Epidermal melanocyte (primary cell): ENCODE data around the gene PRPSAP1.
"Not testable (repeated sequence)": the region's sequence is repeated elsewhere in the genome, so short reads cannot be mapped to it uniquely, and the experiment has no call there.

Source experiments
- DNase-seq: peaks from one replicate; pipeline ENCODE4 v3.0.0; 2011; ENCODE audit warnings: low spot score; ENCODE audit not compliant: insufficient read length

Gene PRPSAP1

GRCh38 chr17:76278268-76278908, 75.3 kb downstream of the PRPSAP1 start:
- no peak for DNase-seq

GRCh38 chr17:76277300-76278267, 76.1 kb downstream of the PRPSAP1 start:
- DNase-seq, result no peak

GRCh38 chr17:76276461-76277299, 77.0 kb downstream of the PRPSAP1 start:
- no peak for DNase-seq

GRCh38 chr17:76276069-76276431, 77.7 kb downstream of the PRPSAP1 start:
- DNase-seq, result no peak

GRCh38 chr17:76275382-76276068, 78.2 kb downstream of the PRPSAP1 start:
- no peak for DNase-seq

DNA sequence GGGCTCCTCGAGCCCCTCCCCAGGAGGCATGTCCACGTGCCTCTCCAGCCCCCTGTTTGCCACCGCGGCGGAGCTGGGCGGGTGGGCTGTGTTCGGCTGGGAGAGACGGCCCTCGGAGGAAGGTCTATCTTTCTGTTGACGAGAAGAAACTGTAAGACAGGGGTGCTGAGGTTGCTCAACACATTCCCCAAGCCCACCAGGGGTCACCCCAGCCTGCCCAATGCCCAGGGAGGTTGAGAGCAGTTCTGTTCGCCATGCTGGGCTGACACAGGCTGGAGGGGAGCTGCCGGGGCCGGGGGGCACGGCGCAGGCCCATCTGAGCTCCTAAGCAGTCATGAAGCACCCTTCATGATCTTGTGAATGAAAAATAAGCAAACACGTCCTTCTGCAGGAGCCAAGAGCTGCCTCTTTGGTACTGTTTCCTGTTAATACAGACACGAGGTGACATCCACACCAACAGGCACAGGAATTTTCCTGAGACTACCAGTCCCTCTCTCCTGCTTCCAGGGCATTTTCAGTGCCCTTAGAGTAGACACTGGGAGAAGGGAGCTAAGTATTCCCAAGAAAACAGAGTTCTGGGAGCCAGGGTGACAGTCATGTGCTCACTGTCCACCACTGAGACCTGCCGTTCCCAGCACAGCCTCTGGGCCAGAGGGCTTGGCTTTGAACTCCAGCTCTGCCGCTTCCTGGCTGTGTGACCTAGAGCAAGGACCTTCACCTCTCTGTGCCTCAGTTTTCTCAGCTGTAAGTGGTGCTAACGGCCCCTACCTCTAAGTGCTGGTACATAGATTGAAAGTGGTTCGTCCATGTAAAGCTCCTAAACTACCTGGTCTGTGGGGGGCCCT, 79.4 kb downstream of the PRPSAP1 start:
- no peak for DNase-seq

GRCh38 chr17:76273445-76274111, 80.1 kb downstream of the PRPSAP1 start:
- no peak for DNase-seq

DNA sequence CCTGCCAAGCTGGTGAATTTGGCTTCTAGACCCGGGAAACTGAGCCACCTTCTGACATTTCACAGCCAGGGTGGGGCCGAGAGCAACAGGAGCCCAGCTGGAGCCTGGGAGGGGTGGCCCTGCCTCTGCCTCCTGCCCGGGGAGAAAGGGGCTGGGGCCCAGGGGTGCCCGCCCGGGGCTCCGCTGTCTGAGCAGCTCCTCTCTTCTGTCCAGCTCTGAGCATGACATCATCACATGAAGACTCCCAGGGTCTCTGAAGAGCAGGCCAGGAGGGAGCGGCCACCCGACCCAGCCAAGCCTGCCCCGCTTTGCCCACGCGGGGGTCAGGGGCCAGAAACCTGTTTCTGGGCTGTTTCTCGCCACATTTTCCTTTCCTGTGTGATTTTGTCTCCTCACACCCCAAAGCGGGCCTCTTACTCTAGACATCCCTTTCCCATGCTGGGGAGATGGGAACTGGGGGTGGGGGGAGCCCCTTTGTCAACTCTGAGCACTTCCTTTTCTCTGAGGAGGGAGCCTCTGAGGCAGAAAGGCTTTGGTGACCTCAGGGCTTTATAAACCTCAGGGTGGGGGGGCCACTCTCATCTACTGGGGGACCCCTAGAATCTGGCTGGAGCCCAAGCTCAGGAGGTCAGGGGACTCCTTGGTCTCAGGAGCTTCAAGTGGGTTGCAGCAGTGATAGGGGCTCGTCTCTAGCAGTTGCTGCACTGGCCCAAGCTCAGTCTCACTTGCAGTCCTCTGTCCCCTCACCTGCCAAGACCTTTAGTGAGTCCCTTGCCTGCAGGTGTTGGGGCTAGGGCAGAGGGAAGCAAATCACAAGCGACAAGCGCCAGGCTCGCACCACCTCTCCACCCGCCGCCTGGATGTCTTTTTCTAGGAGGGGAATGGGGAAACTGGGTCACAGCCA, 80.9 kb downstream of the PRPSAP1 start:
- DNase-seq, result no peak

- DNase-seq, result no peak
These were observed 81.8 kb downstream of the PRPSAP1 start for GRCh38 chr17:76271669-76272540.

DNA sequence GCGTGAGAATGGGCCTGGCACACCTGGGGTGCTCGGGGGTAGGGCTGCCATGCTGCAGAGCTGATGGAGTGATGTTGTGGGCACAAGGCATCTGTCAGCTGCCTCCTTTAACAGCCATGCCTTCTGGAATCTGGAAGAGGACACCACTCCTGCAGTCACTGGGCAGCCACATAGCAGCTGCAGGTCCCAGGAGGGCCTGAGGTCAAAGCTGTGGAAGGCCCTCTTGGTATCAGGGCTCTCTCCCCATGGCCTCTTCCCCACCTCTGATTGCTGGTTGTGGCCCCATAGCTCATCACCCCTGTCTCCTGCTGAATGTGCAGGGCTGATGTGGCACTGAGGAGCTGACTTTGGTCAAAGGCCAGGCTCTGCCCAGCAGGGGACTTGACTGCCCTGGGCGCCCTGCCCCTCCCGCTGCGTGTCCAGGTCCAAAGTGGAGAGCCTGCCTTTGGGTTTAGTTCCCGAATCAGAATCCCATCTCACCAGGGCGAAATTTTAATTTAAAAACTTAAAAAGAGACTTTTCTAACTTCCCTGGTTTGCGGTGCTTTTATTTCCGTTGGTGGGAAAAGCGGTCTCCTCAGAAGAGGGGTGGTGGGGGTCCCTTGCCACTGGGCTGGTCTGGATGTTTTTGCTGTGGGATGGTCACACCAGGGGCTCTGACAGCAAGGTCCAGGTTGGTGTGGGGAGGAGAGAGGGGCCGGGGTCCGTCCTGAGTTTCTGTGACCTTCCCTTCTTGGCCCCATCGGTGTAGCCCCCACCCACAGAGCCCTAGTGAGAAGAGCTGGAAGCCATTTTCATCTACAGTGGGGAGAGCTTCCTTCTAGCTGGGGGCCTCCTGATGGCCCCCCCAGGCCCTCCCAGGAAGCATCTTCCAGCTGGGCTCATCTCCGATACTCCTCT, 82.7 kb downstream of the PRPSAP1 start:
- DNase-seq, result no peak

DNA sequence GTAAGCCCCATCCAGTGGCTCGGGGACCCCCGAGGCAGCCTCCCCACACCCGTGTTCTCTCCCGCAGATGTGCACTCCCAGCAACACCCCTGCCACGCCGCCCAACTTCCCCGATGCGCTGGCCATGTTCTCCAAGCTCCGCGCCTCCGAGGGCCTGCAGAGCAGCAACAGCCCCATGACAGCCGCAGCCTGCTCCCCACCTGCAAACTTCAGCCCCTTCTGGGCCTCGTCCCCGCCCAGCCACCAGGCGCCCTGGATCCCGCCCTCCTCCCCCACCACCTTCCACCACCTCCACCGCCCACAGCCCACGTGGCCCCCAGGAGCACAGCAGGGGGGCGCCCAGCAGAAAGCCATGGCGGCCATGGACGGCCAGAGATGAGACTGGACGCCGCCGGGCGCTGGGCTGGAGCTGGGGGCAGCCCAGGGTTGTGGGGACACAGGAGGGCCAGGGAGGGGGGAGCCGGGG, 83.6 kb downstream of the PRPSAP1 start:
- DNase-seq, result no peak

DNA sequence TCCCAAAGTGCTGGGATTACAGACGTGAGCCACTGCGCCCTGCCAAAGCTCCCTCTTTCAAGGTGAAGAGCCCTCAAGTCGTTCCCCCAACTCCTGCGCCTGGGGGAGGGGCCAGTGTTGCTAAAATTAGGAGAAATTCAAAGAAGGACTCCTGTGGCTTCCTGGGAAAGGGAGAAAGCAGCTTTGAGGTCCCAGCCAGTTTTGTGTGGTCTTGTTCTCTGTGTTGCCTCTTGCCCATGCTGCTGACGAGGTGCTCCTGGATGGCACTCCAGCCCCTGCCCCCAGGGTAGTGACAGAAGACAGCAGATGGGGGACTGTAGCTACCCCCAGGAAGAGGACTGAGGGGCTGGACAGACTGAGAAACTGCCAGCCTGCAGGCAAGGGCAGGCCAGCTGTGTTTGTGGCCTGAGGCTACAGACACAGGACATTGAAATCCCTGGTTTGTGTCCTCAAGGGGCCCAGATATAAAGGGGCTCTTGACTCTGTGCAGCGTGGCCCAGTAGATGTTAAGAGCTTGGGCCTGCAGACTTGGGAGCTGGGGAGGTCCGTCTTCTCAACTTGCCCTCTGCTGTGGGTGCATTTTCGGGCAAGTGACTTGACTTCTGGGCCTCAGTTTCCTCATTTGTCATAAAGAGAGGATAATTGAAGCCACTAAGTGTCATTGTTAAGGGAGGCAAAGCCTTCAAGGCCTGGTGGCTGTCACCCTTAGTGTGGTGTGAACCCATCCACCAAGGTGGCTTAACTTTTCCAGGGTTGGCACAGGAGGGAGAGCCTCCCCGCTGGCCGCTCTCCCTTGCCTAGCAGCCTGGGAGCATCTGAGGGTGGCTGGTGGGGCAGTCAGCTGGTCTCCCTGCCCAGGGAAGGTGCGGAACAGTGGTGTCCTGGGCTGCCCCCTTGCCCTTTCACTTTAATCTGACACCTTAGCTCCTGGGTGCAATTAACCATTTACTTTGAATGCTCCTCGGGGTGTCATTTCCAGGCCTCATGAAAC, 84.4 kb downstream of the PRPSAP1 start:
- no peak for DNase-seq

DNA sequence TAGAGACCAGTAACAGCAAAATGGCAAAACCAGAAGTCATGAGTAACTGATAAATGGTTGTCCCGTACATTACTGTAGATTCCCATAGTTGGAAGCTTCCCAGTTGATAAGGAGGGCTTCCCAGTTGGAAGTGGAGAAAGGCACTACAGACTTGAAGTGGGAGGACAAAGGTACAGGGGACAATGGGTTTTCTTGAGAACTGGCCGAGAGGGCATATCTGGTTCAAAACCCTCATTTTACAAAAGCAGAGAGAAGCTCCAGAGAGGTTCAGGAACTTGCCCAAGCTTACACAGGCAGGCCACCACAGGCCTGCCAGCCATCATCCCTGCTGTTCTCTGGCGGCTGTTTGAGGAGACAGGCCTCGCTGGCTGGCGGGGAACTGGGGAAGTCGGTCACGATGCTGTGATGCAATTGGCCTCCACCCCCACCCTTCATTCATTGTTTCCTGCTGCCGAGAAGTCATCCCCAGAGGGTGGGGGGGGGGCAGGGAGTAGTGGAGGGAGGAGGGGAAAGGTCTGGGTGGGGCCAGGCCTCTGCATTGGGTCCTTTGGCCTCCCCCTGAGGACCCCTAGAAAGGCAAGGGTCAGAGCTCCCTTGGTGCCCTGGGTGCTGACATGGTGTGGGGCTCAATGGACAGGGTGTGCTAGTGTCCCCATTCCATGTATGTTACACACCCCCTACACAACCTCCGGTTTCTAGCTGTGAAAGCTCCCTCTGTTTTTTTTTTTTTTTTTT, 85.5 kb downstream of the PRPSAP1 start:
- DNase-seq, result no peak

- not testable (repeated sequence) for DNase-seq
These were observed 86.1 kb downstream of the PRPSAP1 start for GRCh38 chr17:76267581-76268001.
